Smooth muscle cell (in vitro differentiated cells): ENCODE data around the gene CACNB4. TPM values are rescaled to one million over a fixed set of nuclear protein-coding genes. Genes with fewer than 3 reads are reported as not detected.
"Not testable (repeated sequence)": the region's sequence is repeated elsewhere in the genome, so short reads cannot be mapped to it uniquely, and the experiment has no call there.

Source experiments
- DNase-seq: peaks from one replicate; lab custom pipeline; 2025; ENCODE audit not compliant: unreplicated experiment; lab: John Stamatoyannopoulos, UW
- H2AFZ ChIP-seq: fragments of 200-600 bp; sonication (generic); 2 replicates; pipeline ENCODE4 v1.6.0; 2016; ENCODE audit warnings: antibody characterized with exemption, low read depth, mild to moderate bottlenecking
- H3F3A ChIP-seq: fragments of 200-600 bp; sonication (generic); 2 replicates; pipeline ENCODE4 v1.6.0; 2017; ENCODE audit warnings: antibody characterized with exemption, low read depth
- H3K27ac ChIP-seq: fragments of 200-600 bp; sonication (generic); 2 replicates; pipeline ENCODE4 v1.5.1; 2016; ENCODE audit warnings: low read depth, mild to moderate bottlenecking
- H3K27me3 ChIP-seq: fragments of 200-600 bp; sonication (generic); 2 replicates; pipeline ENCODE4 v1.6.1; 2016; ENCODE audit warnings: low read depth, mild to moderate bottlenecking
- H3K36me3 ChIP-seq: fragments of 200-600 bp; sonication (generic); 2 replicates; pipeline ENCODE4 v1.5.1; 2016; ENCODE audit warnings: low read depth
- H3K4me1 ChIP-seq: fragments of 200-600 bp; sonication (generic); 2 replicates; pipeline ENCODE4 v1.5.1; 2016; ENCODE audit warnings: low read depth
- H3K4me2 ChIP-seq: fragments of 200-600 bp; sonication (generic); 2 replicates; pipeline ENCODE4 v1.6.0; 2016; ENCODE audit warnings: mild to moderate bottlenecking
- H3K4me3 ChIP-seq: fragments of 200-600 bp; sonication (generic); 2 replicates; pipeline ENCODE4 v1.5.1; 2016; ENCODE audit warnings: mild to moderate bottlenecking
- H3K79me2 ChIP-seq: fragments of 200-600 bp; sonication (generic); 2 replicates; pipeline ENCODE4 v1.6.0; 2016; ENCODE audit warnings: low read depth, mild to moderate bottlenecking
- H3K9ac ChIP-seq: fragments of 200-600 bp; sonication (generic); 2 replicates; pipeline ENCODE4 v1.6.0; 2016; ENCODE audit warnings: low read depth
- H3K9me3 ChIP-seq: fragments of 200-600 bp; sonication (generic); replicated peaks from 2 replicates; pipeline ENCODE4 v1.5.1; 2016; ENCODE audit warnings: low read depth
- H4K20me1 ChIP-seq: fragments of 200-600 bp; sonication (generic); 2 replicates; pipeline ENCODE4 v1.6.0; 2016; ENCODE audit warnings: low read depth
- CTCF ChIP-seq: fragments of 200-600 bp; sonication (generic); IDR thresholded peaks from 2 replicates; pipeline ENCODE4 v1.5.1; 2017; ENCODE audit warnings: borderline replicate concordance, mild to moderate bottlenecking, antibody characterized with exemption; ENCODE audit not compliant: insufficient read depth, poor library complexity, severe bottlenecking
- WGBS: methylation state at CpG from one replicate; pipeline ENCODE4 v1.1.7; 2016; ENCODE audit warnings: low lambda C conversion rate; 5-methylcytosine and 5-hydroxymethylcytosine counted together
- polyA plus RNA-seq: library from polyadenylated mRNA; unstranded; fragments of >200 nt; fragmentation: Nextera tagmentation; extraction: Ambion mirVana; gene quantifications from 2 replicates; pipeline ENCODE4 v1.2.1, GENCODE V29; 2016
- total RNA-seq: library from RNA; depleted of rRNA; stranded (reverse); fragments of >200 nt; gene quantifications from 2 replicates; pipeline ENCODE4 v1.2.3, GENCODE V29; 2014

Gene CACNB4
- total and polyA plus RNA-seq, 2 experiments from 2014 or later: 0.06 to 1.4 TPM

- Histone ChIP-seq H3K27me3 (no peaks in the 10 kb centered on the region), H3F3A (no peaks in the 10 kb centered on the region), H3K9me3 (no peaks in the 10 kb centered on the region), H3K4me3 (no peak overlapping the region), H3K79me2 (peaks cover 4% of the 10 kb centered on the region), H3K27ac (no peak overlapping the region), H3K4me2 (no peak overlapping the region), H3K9ac (no peak overlapping the region), H3K4me1 (no peaks in the 10 kb centered on the region), H4K20me1 (no peaks in the 10 kb centered on the region), H3K36me3 (no peaks in the 10 kb centered on the region), H2AFZ (no peak overlapping the region)
- WGBS: 84% methylated on average over 4 of the region's 4 CpGs
- no peak for TF ChIP-seq CTCF
- no peak for DNase-seq
Measured at GRCh38 chr2:151795646-151796240, 303.1 kb downstream of the CACNB4 start.

- not testable (repeated sequence) for H3K27me3 ChIP-seq, H3K9ac ChIP-seq, H3K9me3 ChIP-seq, H3F3A ChIP-seq, H3K4me1 ChIP-seq, H3K4me2 ChIP-seq, H3K27ac ChIP-seq, H3K79me2 ChIP-seq, H3K4me3 ChIP-seq, DNase-seq, H2AFZ ChIP-seq, H4K20me1 ChIP-seq, H3K36me3 ChIP-seq
- WGBS: 96% methylated on average over 6 of the region's 6 CpGs
Measured at GRCh38 chr2:151794422-151794821, 304.4 kb downstream of the CACNB4 start.

- Histone ChIP-seq H3K4me1 (no peaks in the 10 kb centered on the region), H3F3A (no peaks in the 10 kb centered on the region), H3K9me3 (no peaks in the 10 kb centered on the region), H4K20me1 (no peaks in the 10 kb centered on the region), H3K9ac (no peak overlapping the region), H3K79me2 (no peaks in the 10 kb centered on the region), H3K4me3 (no peak overlapping the region), H3K36me3 (no peaks in the 10 kb centered on the region), H3K27me3 (no peaks in the 10 kb centered on the region), H3K4me2 (no peak overlapping the region), H3K27ac (no peak overlapping the region), H2AFZ (no peak overlapping the region)
- no peak for TF ChIP-seq CTCF
- DNase-seq: no peak
- 96% methylated on average over 3 of the region's 3 CpGs for WGBS
Measured at GRCh38 chr2:151793123-151793522, 305.7 kb downstream of the CACNB4 start.

- H3K9ac ChIP-seq: no peak overlapping the region
- H3K4me1 ChIP-seq: no peaks in the 10 kb centered on the region
- H3K9me3 ChIP-seq: no peaks in the 10 kb centered on the region
- H2AFZ ChIP-seq: no peak overlapping the region
- no peaks in the 10 kb centered on the region for H4K20me1 ChIP-seq
- H3K4me3 ChIP-seq: no peak overlapping the region
- WGBS: 98% methylated on average over 4 of the region's 4 CpGs
- no peak overlapping the region for H3K4me2 ChIP-seq
- DNase-seq: no peak
- H3K79me2 ChIP-seq: no peaks in the 10 kb centered on the region
- no peaks in the 10 kb centered on the region for H3K36me3 ChIP-seq
- no peaks in the 10 kb centered on the region for H3K27me3 ChIP-seq
- no peaks in the 10 kb centered on the region for H3F3A ChIP-seq
- H3K27ac ChIP-seq: no peak overlapping the region
- no peak for TF ChIP-seq CTCF
Measured at GRCh38 chr2:151792589-151792988, 306.3 kb downstream of the CACNB4 start.
